HG03139 (cell line): ENCODE results near the gene TRAF6.
"Not testable (repeated sequence)": the region's sequence is repeated elsewhere in the genome, so short reads cannot be mapped to it uniquely, and the experiment has no call there.

Source experiments
- ATAC-seq: cut with Tn5 transposase; IDR thresholded peaks from one replicate; pipeline ENCODE4 v1.9.1; 2021; ENCODE audit not compliant: unreplicated experiment

TRAF6 gene

DNA sequence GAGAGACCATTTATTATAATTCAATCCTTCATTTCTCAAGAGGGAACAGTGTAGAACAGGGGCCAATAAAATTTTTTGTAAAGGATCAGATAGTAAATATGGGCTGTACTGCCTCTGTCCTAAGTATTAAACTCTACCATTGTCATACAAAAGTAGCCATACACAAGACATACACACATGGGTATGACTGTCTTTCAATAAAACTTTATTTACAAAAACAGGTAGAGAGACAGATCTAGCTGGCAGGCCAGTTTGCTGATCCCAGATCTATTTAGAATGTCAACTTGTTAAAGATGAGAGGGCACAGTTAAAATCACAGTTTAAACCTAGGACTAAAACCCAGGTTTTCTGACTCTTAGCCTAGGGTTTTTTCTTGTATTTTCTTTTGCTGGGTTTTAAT, 16.7 kb downstream of the TRAF6 start:
- no peak for ATAC-seq

DNA sequence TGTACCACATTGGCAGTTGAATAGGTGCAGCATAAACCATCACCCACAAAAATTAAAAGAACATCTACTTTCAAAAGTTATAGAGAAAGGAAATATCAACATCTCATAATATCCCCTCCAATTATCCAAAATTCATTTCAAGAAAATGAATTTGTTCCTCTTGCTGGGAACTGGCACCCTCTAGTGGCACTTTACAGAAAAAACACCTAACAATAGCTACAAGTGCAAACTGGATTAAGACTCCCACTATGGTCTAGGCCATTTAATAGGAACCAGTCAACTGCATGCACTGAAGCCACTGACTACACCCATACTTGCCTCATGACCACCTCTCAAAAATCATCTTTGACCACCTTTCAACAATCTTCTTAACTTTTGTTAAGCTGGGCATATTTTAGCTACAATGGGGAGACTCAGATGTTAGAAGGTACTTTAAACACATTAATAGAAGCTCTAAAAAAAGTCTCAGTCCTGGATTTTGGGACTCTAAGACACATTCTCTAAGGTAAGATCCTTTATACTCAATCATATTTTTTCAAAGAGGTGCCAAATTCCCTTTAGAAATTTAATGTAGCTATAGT, 17.3 kb downstream of the TRAF6 start:
- ATAC-seq = no peak

DNA sequence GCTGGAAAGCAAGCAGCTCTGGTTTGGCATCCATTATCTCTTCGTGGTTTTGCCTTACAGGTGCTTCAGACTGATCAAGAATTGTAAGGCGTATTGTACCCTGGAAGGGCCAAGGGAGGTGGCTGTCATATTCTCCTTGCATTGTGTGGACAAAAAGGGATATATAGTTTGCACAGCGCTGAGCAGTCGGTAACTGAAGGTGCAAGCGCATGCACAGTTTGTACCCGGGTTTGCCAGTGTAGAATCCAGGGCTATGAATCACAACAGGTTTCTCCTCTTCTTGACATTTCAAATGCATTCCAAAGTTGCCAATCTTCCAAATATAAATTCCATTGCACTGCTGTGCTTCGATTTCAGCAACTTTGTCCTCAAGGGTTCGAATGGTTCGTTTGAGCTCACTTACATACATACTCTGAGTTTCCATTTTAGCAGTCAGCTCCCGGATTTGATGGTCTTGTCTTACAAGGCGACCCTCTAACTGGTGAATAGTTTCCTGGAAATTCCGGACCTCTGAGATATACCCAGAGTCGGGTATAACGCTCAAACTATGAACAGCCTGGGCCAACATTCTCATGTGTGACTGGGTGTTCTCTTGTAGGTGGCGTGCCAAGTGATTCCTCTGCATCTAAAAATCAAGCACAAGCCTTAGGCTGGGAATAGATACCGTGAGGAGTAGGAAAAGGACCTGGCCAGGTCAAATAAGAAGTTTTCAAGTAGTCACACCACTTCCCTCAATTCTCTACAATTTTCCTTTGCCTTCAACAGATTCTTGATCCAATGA, 19.9 kb downstream of the TRAF6 start:
- ATAC-seq = no peak

- ATAC-seq = no peak
Observed at GRCh38 chr11:36488096-36488495, 22.0 kb downstream of the TRAF6 start.

DNA sequence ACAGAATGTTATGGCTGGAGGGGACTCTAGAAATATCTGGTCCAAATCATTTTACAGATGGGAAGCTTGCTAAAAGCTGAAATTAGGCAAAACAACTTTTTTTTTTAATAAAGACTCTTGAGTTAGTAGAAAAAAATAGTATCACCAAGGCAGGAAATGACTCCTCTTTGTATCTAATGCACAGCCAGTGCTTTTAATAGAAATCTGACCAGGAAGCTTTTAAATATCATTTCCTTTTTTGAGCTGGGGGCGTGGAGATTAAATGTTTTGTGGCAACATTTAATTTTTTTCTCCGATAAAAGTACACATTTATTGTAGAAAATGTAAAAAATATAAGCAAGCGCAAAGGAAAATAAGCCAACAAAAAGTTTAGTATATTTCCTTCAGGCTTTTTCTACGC, 22.5 kb downstream of the TRAF6 start:
- ATAC-seq = no peak

DNA sequence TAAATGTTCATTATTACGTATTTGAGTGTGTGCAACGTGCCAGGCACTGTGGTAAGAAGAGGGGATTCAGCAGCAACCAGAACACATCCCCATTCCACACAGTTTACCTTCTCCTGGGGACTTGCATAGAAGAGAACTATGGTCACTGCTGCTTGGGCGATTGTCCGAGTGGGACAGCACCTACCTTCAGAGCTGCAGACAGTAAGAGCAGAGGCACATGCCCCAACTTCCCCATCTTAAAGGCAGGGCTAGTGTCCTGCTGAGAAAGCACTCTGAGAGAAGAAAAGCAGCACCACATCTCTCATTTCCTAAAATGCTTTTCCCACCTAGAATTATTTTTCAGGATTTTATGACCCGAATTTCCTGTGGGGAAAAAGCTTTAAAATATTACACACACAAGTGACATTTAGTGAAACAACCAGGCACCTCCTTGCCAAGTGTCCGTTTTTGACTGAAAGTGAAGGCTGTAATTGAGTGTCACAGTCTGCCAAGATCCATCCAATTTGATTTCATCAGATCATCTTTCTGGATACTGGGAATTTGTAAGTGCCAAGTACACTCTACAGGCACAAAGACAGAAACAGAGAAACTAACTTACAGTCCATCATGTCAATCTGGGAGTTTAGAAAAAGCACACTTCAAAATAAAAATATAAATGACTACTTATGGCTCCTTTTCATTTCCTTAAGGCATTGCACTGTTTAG, 24.6 kb downstream of the TRAF6 start:
- ATAC-seq = no peak

DNA sequence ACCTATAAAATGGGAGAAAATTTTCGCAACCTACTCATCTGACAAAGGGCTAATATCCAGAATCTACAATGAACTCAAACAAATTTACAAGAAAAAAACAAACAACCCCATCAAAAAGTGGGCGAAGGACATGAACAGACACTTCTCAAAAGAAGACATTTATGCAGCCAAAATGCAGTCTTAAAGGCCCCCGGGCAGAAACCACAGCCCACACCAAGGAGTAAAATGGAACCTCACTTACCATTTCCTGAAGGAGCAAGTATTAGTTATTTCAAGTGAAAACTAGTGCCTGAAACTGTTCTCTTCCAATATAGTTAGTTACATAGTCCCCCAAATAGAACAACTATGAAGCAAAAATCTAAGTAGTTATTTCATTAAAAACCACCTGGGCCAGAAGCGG, 27.0 kb downstream of the TRAF6 start:
- ATAC-seq = not testable (repeated sequence)

DNA sequence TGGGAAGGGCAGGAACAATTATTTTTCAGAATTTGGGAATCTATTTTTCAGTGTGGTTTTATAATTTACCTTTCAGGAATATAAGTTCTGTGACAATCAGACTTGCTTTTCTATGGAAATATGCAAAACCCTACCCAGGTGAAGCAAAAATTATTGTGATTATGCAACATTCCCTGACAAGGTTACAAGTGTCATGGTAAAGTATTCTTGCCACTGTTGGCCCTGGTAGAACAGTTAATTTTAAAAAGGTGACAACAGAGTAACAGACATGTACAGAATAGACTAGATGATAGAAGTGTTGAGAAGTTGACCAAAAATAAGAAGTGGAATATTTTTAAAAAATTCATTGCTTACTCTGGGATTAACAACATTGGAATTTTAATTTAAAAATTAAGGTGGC, 29.2 kb downstream of the TRAF6 start:
- no peak for ATAC-seq

- no peak for ATAC-seq
Observed at GRCh38 chr11:36478700-36479329, 31.3 kb downstream of the TRAF6 start.

- ATAC-seq = no peak
Observed at GRCh38 chr11:36475192-36475591, 34.9 kb downstream of the TRAF6 start.

DNA sequence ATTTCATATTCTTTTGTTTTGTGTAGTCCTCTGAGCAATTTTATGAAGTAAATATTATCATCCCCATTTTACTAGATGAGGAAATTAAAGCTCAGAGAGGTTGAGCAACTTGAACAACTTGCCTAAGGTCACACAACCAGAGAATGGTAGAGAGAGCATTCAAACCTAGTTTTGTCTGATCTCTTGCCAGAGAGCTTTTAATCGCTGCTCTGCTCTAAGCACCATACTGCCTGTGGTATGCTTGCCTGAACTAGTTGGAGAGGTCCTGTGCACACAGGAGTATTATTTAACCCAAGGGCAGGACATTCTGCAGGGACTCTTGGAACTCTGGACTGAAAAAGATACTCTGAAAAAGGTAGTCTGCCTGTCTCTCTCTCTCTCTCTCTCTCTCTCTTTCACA, 38.5 kb downstream of the TRAF6 start:
- ATAC-seq = no peak

DNA sequence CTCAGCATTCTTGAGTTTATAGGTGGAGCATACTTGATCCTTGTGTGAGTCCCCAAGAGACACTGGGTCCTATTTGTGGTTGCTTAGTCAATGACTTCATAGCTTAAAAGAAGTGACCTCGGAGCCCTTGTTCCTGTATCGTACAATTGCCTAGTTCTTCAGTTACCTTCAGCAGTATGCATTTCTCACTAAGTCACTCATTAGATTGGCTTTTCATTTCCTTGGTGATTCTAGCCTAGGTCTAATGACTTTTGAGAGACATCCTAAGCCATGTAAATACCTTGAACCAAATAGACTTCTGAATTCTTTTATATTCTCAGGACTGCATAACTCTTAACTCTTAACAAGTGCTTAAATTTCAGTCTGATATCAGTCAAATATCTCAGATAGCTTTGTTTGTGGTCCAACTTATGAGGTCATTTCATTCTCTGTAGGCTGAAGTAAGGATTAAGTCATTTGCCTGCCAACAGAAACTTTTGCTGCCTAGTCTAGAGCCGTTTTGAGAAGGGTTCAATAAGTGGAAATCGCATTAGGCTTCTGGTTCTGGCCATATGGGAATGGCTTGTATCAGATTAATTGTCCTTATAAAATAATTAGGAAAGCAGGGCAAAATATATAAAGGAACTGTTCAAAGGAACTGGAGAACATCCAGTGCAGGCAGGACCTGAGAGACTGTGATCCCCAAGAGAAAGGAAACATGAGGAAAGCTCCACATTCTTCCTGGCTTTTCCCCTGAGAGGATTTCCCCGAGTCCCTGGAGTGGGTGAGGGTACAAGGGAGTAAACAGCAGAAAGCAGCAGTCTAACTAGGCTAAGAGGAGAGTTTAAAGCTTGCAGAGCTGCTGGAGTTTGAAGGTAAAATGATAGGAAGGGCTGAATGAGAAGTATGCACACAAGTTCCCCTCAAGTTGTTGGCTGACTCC, 39.9 kb downstream of the TRAF6 start:
- ATAC-seq = no peak

- no peak for ATAC-seq
Observed at GRCh38 chr11:36469063-36469462, 41.0 kb downstream of the TRAF6 start.

GRCh38 chr11:36467916-36468315, 42.2 kb downstream of the TRAF6 start:
- no peak for ATAC-seq

GRCh38 chr11:36467012-36467411, 43.1 kb downstream of the TRAF6 start:
- ATAC-seq = no peak

DNA sequence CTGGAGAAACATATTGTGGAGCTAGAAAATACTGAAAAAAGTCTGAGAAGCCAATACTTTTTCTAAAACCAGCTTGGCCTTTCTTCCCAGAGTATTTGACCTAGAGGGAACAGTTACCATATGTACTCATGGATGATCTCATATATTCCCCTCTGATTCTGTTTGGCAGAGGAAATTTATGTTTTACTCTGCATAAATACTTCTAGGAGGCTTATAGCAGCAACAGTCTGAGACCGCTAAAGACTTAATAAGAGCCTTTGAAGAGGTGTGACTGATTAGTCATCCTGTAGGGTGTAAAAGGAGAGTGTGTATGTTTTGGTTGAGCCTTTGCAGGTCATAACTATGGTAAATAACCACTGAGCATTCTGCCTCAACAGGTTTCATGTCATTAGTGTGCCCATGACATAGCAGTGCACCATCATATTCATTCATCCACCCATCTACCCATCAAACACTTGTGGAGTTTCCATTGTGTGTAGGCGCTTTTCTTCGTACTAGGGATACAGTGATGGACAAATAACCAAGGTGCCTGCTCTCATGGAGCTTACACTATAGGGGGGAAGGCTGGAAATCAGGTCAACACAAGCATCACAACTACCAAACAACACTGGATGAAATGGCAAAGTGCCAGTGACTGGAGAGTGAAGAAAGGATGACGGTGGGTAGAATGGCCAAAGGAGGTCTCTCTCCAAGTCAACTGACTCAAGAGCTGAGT, 44.5 kb downstream of the TRAF6 start:
- no peak for ATAC-seq

DNA sequence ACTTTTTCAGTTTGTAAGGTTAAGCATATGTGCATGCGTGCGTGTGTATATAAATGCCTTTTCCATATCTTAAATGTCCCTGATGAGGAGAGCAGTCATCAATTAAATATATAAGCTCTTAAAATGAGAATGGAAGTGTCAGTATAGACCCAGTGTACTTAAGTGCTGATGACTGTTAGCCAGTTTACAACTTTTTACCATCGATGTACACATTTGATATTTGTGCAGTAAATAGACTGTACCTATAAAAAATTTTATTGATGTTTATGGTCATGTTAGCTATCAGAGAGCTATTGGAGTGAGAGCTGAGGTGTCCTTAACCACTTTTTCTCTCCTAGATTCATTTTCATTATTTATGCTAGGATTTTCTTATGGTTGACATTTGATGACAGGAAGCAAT, 45.4 kb downstream of the TRAF6 start:
- ATAC-seq = no peak

DNA sequence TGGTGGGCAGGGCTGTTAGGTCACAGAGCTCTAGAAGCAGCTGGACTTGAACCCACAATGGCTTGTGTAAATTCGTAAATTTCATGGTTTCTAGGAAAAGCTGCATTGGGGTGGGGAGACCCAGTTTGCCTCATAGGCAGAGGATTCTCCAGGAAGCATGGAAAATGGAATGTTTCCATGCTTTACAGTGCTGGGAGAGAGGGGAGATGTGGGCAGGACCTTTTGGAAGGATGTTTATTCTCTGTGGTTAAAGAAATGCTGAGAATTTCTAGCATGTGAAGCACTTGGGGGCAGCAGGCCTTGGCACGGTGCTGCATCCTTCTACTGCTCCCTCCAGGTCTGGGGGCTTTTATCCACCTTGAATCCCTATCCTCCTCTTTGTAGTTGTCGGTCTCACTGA, 46.3 kb downstream of the TRAF6 start:
- ATAC-seq = no peak

GRCh38 chr11:36462321-36462720, 47.8 kb downstream of the TRAF6 start:
- no peak for ATAC-seq

GRCh38 chr11:36460220-36460619, 49.9 kb downstream of the TRAF6 start:
- ATAC-seq = no peak
